Smooth muscle cell of the pulmonary artery (primary cell): ENCODE data around the gene GAGE12G. TPM values are rescaled to one million over a fixed set of nuclear protein-coding genes. Genes with fewer than 3 reads are reported as not detected.

ENCODE experiments used
- total RNA-seq: library from RNA; depleted of rRNA; stranded (reverse); fragments of >200 nt; gene quantifications from 2 replicates; pipeline ENCODE4 v1.2.3, GENCODE V29; 2014

The GAGE12G gene
- total RNA-seq = not detected in 2 replicates

GRCh38 chrX:49570100-49570499 lies at the start of gene GAGE12G:
Gene GAGE12G, plus strand, starts transcription at chrX:49570400. Its CDS starts 1,155 bp downstream, at chrX:49571555.

GRCh38 chrX:49531877-49532276 lies 38.3 kb upstream of the GAGE12G start, which contains the start of gene GAGE12C:
Gene GAGE12C, plus strand, starts transcription at chrX:49532177. Its CDS starts 1,155 bp downstream, at chrX:49533332.

GRCh38 chrX:49541433-49541832 lies 28.8 kb upstream of the GAGE12G start, which contains the start of gene GAGE12D:
Gene GAGE12D, plus strand, starts transcription at chrX:49541733. Its CDS starts 1,155 bp downstream, at chrX:49542888.

GRCh38 chrX:49550989-49551388 lies 19.2 kb upstream of the GAGE12G start, which contains the start of gene GAGE12E:
Gene GAGE12E, plus strand, starts transcription at chrX:49551289. Its CDS starts 1,155 bp downstream, at chrX:49552444.

GRCh38 chrX:49560542-49560941 lies 9.7 kb upstream of the GAGE12G start, which contains the start of gene GAGE12F:
Gene GAGE12F, plus strand, starts transcription at chrX:49560842. Its CDS starts 1,155 bp downstream, at chrX:49561997.

GRCh38 chrX:49579649-49580048 lies 9.4 kb downstream of the GAGE12G start, which contains the start of gene GAGE12H:
Gene GAGE12H, plus strand, starts transcription at chrX:49579949. Its CDS starts 1,155 bp downstream, at chrX:49581104.

GRCh38 chrX:49589196-49589595 lies 19.0 kb downstream of the GAGE12G start, which contains the start of gene GAGE2A:
Gene GAGE2A, plus strand, starts transcription at chrX:49589496. Its CDS starts 1,155 bp downstream, at chrX:49590651.

GRCh38 chrX:49598720-49599119 lies 28.5 kb downstream of the GAGE12G start, which contains the start of gene GAGE1:
Gene GAGE1, plus strand, starts transcription at chrX:49599020. Its CDS starts 1,155 bp downstream, at chrX:49600175.

Other genes starting within 250 kb of the GAGE12G start
- gene GAGE12J, start 248.4 kb upstream of the GAGE12G start, total RNA-seq = not detected in 2 replicates
- gene GAGE13, start 238.8 kb upstream of the GAGE12G start, total RNA-seq = not detected in 2 replicates
- gene GAGE12C, start 38.2 kb upstream of the GAGE12G start, total RNA-seq = not detected in 2 replicates
- not detected in 2 replicates for gene GAGE12D, start 28.7 kb upstream of the GAGE12G start, total RNA-seq
- gene GAGE12E, start 19.1 kb upstream of the GAGE12G start, total RNA-seq = not detected in 2 replicates
- gene GAGE12F, start 9.6 kb upstream of the GAGE12G start, total RNA-seq = not detected in 2 replicates
- not detected in 2 replicates for gene GAGE12H, start 9.5 kb downstream of the GAGE12G start, total RNA-seq
- not detected in 2 replicates for gene GAGE2A, start 19.1 kb downstream of the GAGE12G start, total RNA-seq
- gene GAGE1, start 28.6 kb downstream of the GAGE12G start, total RNA-seq = not detected in 2 replicates
- gene PAGE1, start 125.6 kb downstream of the GAGE12G start, total RNA-seq = not detected in 2 replicates